Bronchial epithelial cell (primary cell): ENCODE data around the gene DOCK11. TPM values are rescaled to one million over a fixed set of nuclear protein-coding genes. Genes with fewer than 3 reads are reported as not detected.
A peak's percentile ranks its signal among the peaks of the same experiment; 100 is the strongest.

Source experiments
- DNase-seq: peaks from one replicate; pipeline ENCODE4 v3.0.0-alpha.2; 2010; ENCODE audit warnings: low read depth
- FAIRE-seq: peaks from 2 replicates; lab custom pipeline; 2011; peaks lifted over from hg19 to GRCh38; lab: Jason Lieb, UNC
- H3K27me3 ChIP-seq: 2 replicates; pipeline ENCODE4 v1.5.1; 2011; ENCODE audit warnings: low read length; ENCODE audit not compliant: control insufficient read depth, insufficient read depth
- H3K36me3 ChIP-seq: 2 replicates; pipeline ENCODE4 v1.5.1; 2011; ENCODE audit warnings: low read length; ENCODE audit not compliant: control insufficient read depth, insufficient read depth
- H3K4me3 ChIP-seq: 2 replicates; pipeline ENCODE4 v1.5.1; 2011; ENCODE audit warnings: mild to moderate bottlenecking, low read depth, low read length, control low read depth
- total RNA-seq: library from RNA; depleted of rRNA; stranded (reverse); fragments of >200 nt; gene quantifications from 2 replicates; pipeline ENCODE4 v1.2.1, GENCODE V29; 2014
- TF ChIP-seq, protein P1 (sequence below): IDR thresholded peaks from 2 replicates; pipeline ENCODE4 v1.5.1; 2011; ENCODE audit warnings: mild to moderate bottlenecking, moderate library complexity, low read length, control low read depth, inconsistent platforms; ENCODE audit not compliant: insufficient read depth, severe bottlenecking

The DOCK11 gene
- total RNA-seq, 1 donor from 2014 or later = 0.26 TPM

- TF ChIP-seq, protein P1, sequence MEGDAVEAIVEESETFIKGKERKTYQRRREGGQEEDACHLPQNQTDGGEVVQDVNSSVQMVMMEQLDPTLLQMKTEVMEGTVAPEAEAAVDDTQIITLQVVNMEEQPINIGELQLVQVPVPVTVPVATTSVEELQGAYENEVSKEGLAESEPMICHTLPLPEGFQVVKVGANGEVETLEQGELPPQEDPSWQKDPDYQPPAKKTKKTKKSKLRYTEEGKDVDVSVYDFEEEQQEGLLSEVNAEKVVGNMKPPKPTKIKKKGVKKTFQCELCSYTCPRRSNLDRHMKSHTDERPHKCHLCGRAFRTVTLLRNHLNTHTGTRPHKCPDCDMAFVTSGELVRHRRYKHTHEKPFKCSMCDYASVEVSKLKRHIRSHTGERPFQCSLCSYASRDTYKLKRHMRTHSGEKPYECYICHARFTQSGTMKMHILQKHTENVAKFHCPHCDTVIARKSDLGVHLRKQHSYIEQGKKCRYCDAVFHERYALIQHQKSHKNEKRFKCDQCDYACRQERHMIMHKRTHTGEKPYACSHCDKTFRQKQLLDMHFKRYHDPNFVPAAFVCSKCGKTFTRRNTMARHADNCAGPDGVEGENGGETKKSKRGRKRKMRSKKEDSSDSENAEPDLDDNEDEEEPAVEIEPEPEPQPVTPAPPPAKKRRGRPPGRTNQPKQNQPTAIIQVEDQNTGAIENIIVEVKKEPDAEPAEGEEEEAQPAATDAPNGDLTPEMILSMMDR = no peak
- H3K27me3 ChIP-seq = no peaks in the 10 kb centered on the region
- no peak for FAIRE-seq
- H3K4me3 ChIP-seq = no peak overlapping the region
- no peaks in the 10 kb centered on the region for H3K36me3 ChIP-seq
- peak; percentile 29 for DNase-seq
Observed at GRCh38 chrX:118654331-118654730, 158.7 kb downstream of the DOCK11 start.

GRCh38 chrX:118655561-118656246 is 160.1 kb downstream of the DOCK11 start:
- FAIRE-seq (peak; percentile 28), DNase-seq (peak; percentile 79)
- no peaks in the 10 kb centered on the region for H3K36me3 ChIP-seq
- H3K4me3 ChIP-seq = no peak overlapping the region
- TF ChIP-seq, protein P1 = no peak
- H3K27me3 ChIP-seq = no peaks in the 10 kb centered on the region

- TF ChIP-seq, protein P1 = no peak
- no peaks in the 10 kb centered on the region for H3K36me3 ChIP-seq
- no peaks in the 10 kb centered on the region for H3K27me3 ChIP-seq
- H3K4me3 ChIP-seq = no peak overlapping the region
- DNase-seq (no peak), FAIRE-seq (no peak)
Observed at GRCh38 chrX:118657413-118657812, 161.8 kb downstream of the DOCK11 start.

GRCh38 chrX:118660085-118660484 is 164.5 kb downstream of the DOCK11 start:
- Histone ChIP-seq H3K27me3 (no peaks in the 10 kb centered on the region), H3K36me3 (no peaks in the 10 kb centered on the region), H3K4me3 (no peak overlapping the region)
- FAIRE-seq (no peak), DNase-seq (no peak)
- TF ChIP-seq, protein P1 = no peak

DNA sequence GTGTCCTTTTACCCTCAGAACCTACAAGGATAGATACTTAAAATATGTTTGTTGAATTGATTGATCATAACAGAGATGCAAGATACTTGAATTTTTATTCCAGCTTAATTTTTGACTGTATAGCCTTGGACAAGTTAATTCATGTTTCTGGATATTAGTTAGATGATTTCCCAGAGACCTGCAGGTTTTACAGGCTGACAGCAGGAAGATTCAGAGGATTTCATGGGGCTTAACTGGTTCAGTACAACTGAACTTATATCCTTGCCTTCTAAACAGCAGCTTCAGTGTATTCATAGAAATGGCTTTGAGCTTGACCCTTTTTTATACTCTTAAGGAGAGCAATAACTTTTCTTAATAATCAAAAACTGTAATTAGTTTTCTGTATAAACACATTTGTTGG is 169.6 kb downstream of the DOCK11 start:
- DNase-seq (peak; percentile 31), FAIRE-seq (no peak)
- no peak overlapping the region for H3K4me3 ChIP-seq
- H3K36me3 ChIP-seq = no peaks in the 10 kb centered on the region
- no peaks in the 10 kb centered on the region for H3K27me3 ChIP-seq
- TF ChIP-seq, protein P1 = no peak

GRCh38 chrX:118666521-118666920 is 170.9 kb downstream of the DOCK11 start:
- TF ChIP-seq, protein P1 = no peak
- no peaks in the 10 kb centered on the region for H3K27me3 ChIP-seq
- peak; percentile 65 for DNase-seq
- FAIRE-seq = no peak
- no peaks in the 10 kb centered on the region for H3K36me3 ChIP-seq
- H3K4me3 ChIP-seq = no peak overlapping the region
